Vagina (tissue), 2 donors: ENCODE data around the gene AKAP10.

Experiments used
- CTCF ChIP-seq, 3 experiments: fragments of 450-650 bp in 2 of 3; fragments of 200-600 bp in 1 of 3; sonication (generic) in 1 of 3; IDR thresholded peaks; one replicate each; pipeline ENCODE4 v1.5.1; 2017 to 2019; ENCODE audit warnings: antibody characterized with exemption in 3 of 3, mild to moderate bottlenecking in 2 of 3, moderate library complexity in 2 of 3
- POLR2A ChIP-seq, 2 donors: fragments of 450-650 bp; IDR thresholded peaks; one replicate each; pipeline ENCODE4 v1.6.1; 2017; ENCODE audit warnings: antibody characterized with exemption in 2 of 2, mild to moderate bottlenecking in 2 of 2, moderate library complexity in 2 of 2
- POLR2AphosphoS5 ChIP-seq, 2 donors: sonication (generic); formaldehyde crosslinking; IDR thresholded peaks; one replicate each; pipeline ENCODE4 v1.9.0; 2017; ENCODE audit warnings: antibody characterized with exemption in 2 of 2, mild to moderate bottlenecking in 2 of 2, low read depth in 1 of 2; ENCODE audit not compliant: insufficient read depth in 1 of 2

GRCh38 chr17:19958023-19958422 lies 19.6 kb downstream of the AKAP10 start:
- TF ChIP-seq POLR2AphosphoS5 (IDR thresholded peaks at IDR 0.05; ENCODE audit: insufficient read depth in 1 of 2, low read depth in 1 of 2) (no peak), POLR2A (IDR thresholded peaks at IDR 0.05) (no peak), CTCF (IDR thresholded peaks at IDR 0.05) (no peak)
